ENCODE measurements around the gene PSMB5.

PSMB5 gene

GRCh38 chr14:23051141-23052057 lies 16.7 kb upstream of the PSMB5 start:
- H3K4me1 ChIP-seq (ENCODE audit: low read depth, poor library complexity, severe bottlenecking), result peaks cover 12% of the 10 kb centered on the region
- no peaks in the 10 kb centered on the region for H4K20me1 ChIP-seq (ENCODE audit: insufficient read depth)
- H3K27me3 ChIP-seq (ENCODE audit: insufficient read depth, low read depth), result no peaks in the 10 kb centered on the region
- H3K4me2 ChIP-seq, result no peak overlapping the region
- no peak overlapping the region for H3K27ac ChIP-seq
- no peaks in the 10 kb centered on the region for H3K36me3 ChIP-seq (ENCODE audit: insufficient read depth)
- no peak for TF ChIP-seq CTCF (conservative IDR thresholded peaks at IDR 0.05; ENCODE audit: low read depth, low read length)
- H3K9ac ChIP-seq, result no peak overlapping the region
- no peak overlapping the region for H2AFZ ChIP-seq (ENCODE audit: low read depth)
- no peak overlapping the region for H3K4me3 ChIP-seq (IDR thresholded peaks at IDR 0.05; ENCODE audit: insufficient read depth, low read depth, low read length)
- no peaks in the 10 kb centered on the region for H3K79me2 ChIP-seq (ENCODE audit: insufficient read depth, low read depth)

- Histone ChIP-seq H3K36me3 (ENCODE audit: insufficient read depth) (no peaks in the 10 kb centered on the region), H4K20me1 (ENCODE audit: insufficient read depth) (no peaks in the 10 kb centered on the region), H3K4me1 (ENCODE audit: low read depth, poor library complexity, severe bottlenecking) (no peaks in the 10 kb centered on the region)
Measured at GRCh38 chr14:23049011-23049410, 14.3 kb upstream of the PSMB5 start.

GRCh38 chr14:23047751-23048693 lies 13.3 kb upstream of the PSMB5 start:
- H2AFZ ChIP-seq (ENCODE audit: low read depth), result no peak overlapping the region
- no peaks in the 10 kb centered on the region for H4K20me1 ChIP-seq (ENCODE audit: insufficient read depth)
- H3K36me3 ChIP-seq (ENCODE audit: insufficient read depth), result no peaks in the 10 kb centered on the region
- no peak overlapping the region for H3K9ac ChIP-seq
- no peaks in the 10 kb centered on the region for H3K79me2 ChIP-seq (ENCODE audit: insufficient read depth, low read depth)
- H3K4me2 ChIP-seq, result no peak overlapping the region
- no peak overlapping the region for H3K4me3 ChIP-seq (IDR thresholded peaks at IDR 0.05; ENCODE audit: insufficient read depth, low read depth, low read length)
- H3K4me1 ChIP-seq (ENCODE audit: low read depth, poor library complexity, severe bottlenecking), result no peaks in the 10 kb centered on the region
- H3K27ac ChIP-seq, result no peak overlapping the region
- H3K27me3 ChIP-seq (ENCODE audit: insufficient read depth, low read depth), result no peaks in the 10 kb centered on the region
- TF ChIP-seq CTCF (conservative IDR thresholded peaks at IDR 0.05; ENCODE audit: low read depth, low read length), result no peak

More at GRCh38 chr14:23049011-23049410, 14.3 kb upstream of the PSMB5 start:
- Histone ChIP-seq H3K9ac (no peak overlapping the region), H3K27ac (no peak overlapping the region), H2AFZ (ENCODE audit: low read depth) (no peak overlapping the region), H3K4me3 (IDR thresholded peaks at IDR 0.05; ENCODE audit: insufficient read depth, low read depth, low read length) (no peak overlapping the region), H3K27me3 (ENCODE audit: insufficient read depth, low read depth) (no peaks in the 10 kb centered on the region), H3K79me2 (ENCODE audit: insufficient read depth, low read depth) (no peaks in the 10 kb centered on the region), H3K4me2 (no peak overlapping the region)
- no peak for TF ChIP-seq CTCF (conservative IDR thresholded peaks at IDR 0.05; ENCODE audit: low read depth, low read length)

- Histone ChIP-seq H3K27ac (no peak overlapping the region), H3K4me3 (IDR thresholded peaks at IDR 0.05; ENCODE audit: insufficient read depth, low read depth, low read length) (no peak overlapping the region), H3K4me1 (ENCODE audit: low read depth, poor library complexity, severe bottlenecking) (no peaks in the 10 kb centered on the region), H3K79me2 (ENCODE audit: insufficient read depth, low read depth) (no peaks in the 10 kb centered on the region), H3K36me3 (ENCODE audit: insufficient read depth) (no peaks in the 10 kb centered on the region), H4K20me1 (ENCODE audit: insufficient read depth) (no peaks in the 10 kb centered on the region), H2AFZ (ENCODE audit: low read depth) (no peak overlapping the region), H3K9ac (no peak overlapping the region), H3K27me3 (ENCODE audit: insufficient read depth, low read depth) (no peaks in the 10 kb centered on the region), H3K4me2 (no peak overlapping the region)
- no peak for TF ChIP-seq CTCF (conservative IDR thresholded peaks at IDR 0.05; ENCODE audit: low read depth, low read length)
Measured at GRCh38 chr14:23047034-23047634, 12.4 kb upstream of the PSMB5 start.

All from KMS-11 (cell line).